Measurements from ENCODE around the gene TBL1XR1.
A peak's percentile ranks its signal among the peaks of the same experiment; 100 is the strongest.
"Not testable (repeated sequence)": the region's sequence is repeated elsewhere in the genome, so short reads cannot be mapped to it uniquely, and the experiment has no call there.

TBL1XR1 gene

GRCh38 chr3:177013681-177014280 is 183.5 kb downstream of the TBL1XR1 start:
- DNase-seq (ENCODE audit: low spot score) = no peak

GRCh38 chr3:177005718-177006405 is 191.4 kb downstream of the TBL1XR1 start:
- DNase-seq (ENCODE audit: low spot score) = no peak

GRCh38 chr3:177000159-177000558 is 197.1 kb downstream of the TBL1XR1 start:
- not testable (repeated sequence) for DNase-seq (ENCODE audit: low spot score)

- DNase-seq (ENCODE audit: low spot score) = no peak
These were observed 201.3 kb downstream of the TBL1XR1 start for GRCh38 chr3:176995946-176996345.

GRCh38 chr3:176994891-176995781 is 202.1 kb downstream of the TBL1XR1 start:
- DNase-seq (ENCODE audit: low spot score) = no peak

- no peak for DNase-seq (ENCODE audit: low spot score)
These were observed 202.9 kb downstream of the TBL1XR1 start for GRCh38 chr3:176994393-176994792.

- no peak for DNase-seq (ENCODE audit: low spot score)
These were observed 204.3 kb downstream of the TBL1XR1 start for GRCh38 chr3:176992978-176993377.

- peak; percentile 58 for DNase-seq (ENCODE audit: low spot score)
These were observed 204.7 kb downstream of the TBL1XR1 start for GRCh38 chr3:176992565-176992964.

GRCh38 chr3:176988795-176989194 is 208.5 kb downstream of the TBL1XR1 start:
- DNase-seq (ENCODE audit: low spot score) = no peak

- no peak for DNase-seq (ENCODE audit: low spot score)
These were observed 209.2 kb downstream of the TBL1XR1 start for GRCh38 chr3:176987901-176988650.

GRCh38 chr3:176978441-176978840 is 218.8 kb downstream of the TBL1XR1 start:
- DNase-seq (ENCODE audit: low spot score) = no peak

- no peak for DNase-seq (ENCODE audit: low spot score)
These were observed 220.0 kb downstream of the TBL1XR1 start for GRCh38 chr3:176977331-176977730.

- no peak for DNase-seq (ENCODE audit: low spot score)
These were observed 220.7 kb downstream of the TBL1XR1 start for GRCh38 chr3:176976586-176976985.

GRCh38 chr3:176974279-176974678 is 223.0 kb downstream of the TBL1XR1 start:
- no peak for DNase-seq (ENCODE audit: low spot score)

- no peak for DNase-seq (ENCODE audit: low spot score)
These were observed 225.6 kb downstream of the TBL1XR1 start for GRCh38 chr3:176971613-176972174.

GRCh38 chr3:176970770-176971169 is 226.5 kb downstream of the TBL1XR1 start:
- no peak for DNase-seq (ENCODE audit: low spot score)

GRCh38 chr3:176969506-176969905 is 227.8 kb downstream of the TBL1XR1 start:
- no peak for DNase-seq (ENCODE audit: low spot score)

All from iPS-NIHi11 (cell line).